T-helper 2 cell (primary cell): ENCODE measurements around the gene HDDC3.

Source experiments
- DNase-seq, 5 experiments: peaks; one replicate each; pipeline versions ENCODE4 v3.0.0 to v3.0.0-alpha.2; 2012 to 2022

The HDDC3 gene

GRCh38 chr15:90953947-90954711 is 21.8 kb upstream of the HDDC3 start:
- DNase-seq, result no peak

GRCh38 chr15:90952901-90953677 is 20.7 kb upstream of the HDDC3 start:
- DNase-seq, result no peak

- DNase-seq, result no peak
These were observed 18.3 kb upstream of the HDDC3 start for GRCh38 chr15:90950676-90951075.

- no peak for DNase-seq
These were observed 17.8 kb upstream of the HDDC3 start for GRCh38 chr15:90949979-90950675.

GRCh38 chr15:90948506-90948905 is 16.2 kb upstream of the HDDC3 start:
- no peak for DNase-seq

GRCh38 chr15:90947577-90948357 is 15.4 kb upstream of the HDDC3 start:
- DNase-seq, result no peak

GRCh38 chr15:90946941-90947576 is 14.7 kb upstream of the HDDC3 start:
- DNase-seq, result no peak

- no peak for DNase-seq
These were observed 14.2 kb upstream of the HDDC3 start for GRCh38 chr15:90946538-90946937.

- DNase-seq, result no peak
These were observed 12.7 kb upstream of the HDDC3 start for GRCh38 chr15:90945091-90945490.

- DNase-seq, result no peak
These were observed 10.2 kb upstream of the HDDC3 start for GRCh38 chr15:90942354-90943120.

- DNase-seq, result no peak
These were observed 8.7 kb upstream of the HDDC3 start for GRCh38 chr15:90941038-90941437.

- DNase-seq, result no peak
These were observed 7.4 kb upstream of the HDDC3 start for GRCh38 chr15:90939756-90940155.

GRCh38 chr15:90938261-90938660 is 5.9 kb upstream of the HDDC3 start:
- DNase-seq, result no peak

GRCh38 chr15:90936823-90937222 is 4.5 kb upstream of the HDDC3 start:
- no peak for DNase-seq

- DNase-seq, result peak; percentile 90 to 95 (median 93)
These were observed 2.8 kb upstream of the HDDC3 start, which contains the start of gene UNC45A for GRCh38 chr15:90934949-90935751. Gene UNC45A, plus strand, starts transcription at chr15:90935285. Its CDS starts 40 bp downstream, at chr15:90935325.

- DNase-seq, result peak; percentile 63 to 92 (median 80)
These were observed 2.1 kb upstream of the HDDC3 start for GRCh38 chr15:90934256-90934948.

GRCh38 chr15:90933301-90933700 is 952 bp upstream of the HDDC3 start:
- no peak for DNase-seq

- DNase-seq, result no peak
These were observed 277 bp upstream of the HDDC3 start for GRCh38 chr15:90932660-90932991.

GRCh38 chr15:90931575-90931827 is 848 bp downstream of the HDDC3 start:
- no peak for DNase-seq
